Measurements from ENCODE around the gene RPL32. TPM values are rescaled to one million over a fixed set of nuclear protein-coding genes. Genes with fewer than 3 reads are reported as not detected.

RPL32 gene
- total and polyA plus RNA-seq, 9 donors: 1,975 to 7,414 (median 2,983) TPM

DNA sequence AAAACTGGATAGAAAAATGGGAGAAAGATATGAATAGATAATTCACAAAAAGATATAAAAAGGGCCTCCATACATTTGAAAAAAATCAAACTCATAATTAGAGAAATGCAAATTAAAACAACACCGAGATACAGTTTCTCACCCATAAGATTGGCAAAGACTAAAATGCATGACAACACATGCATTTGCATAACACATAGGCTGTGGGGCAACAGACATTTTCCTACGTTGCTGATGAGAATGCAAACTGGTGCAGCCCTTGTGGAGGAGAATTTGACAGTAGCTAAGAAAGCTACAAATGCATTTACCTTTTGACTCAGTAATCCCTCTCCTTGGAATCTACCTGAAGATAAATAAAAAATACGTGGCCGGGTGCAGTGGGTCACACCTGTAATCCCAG lies 56.3 kb downstream of the RPL32 start:
- Histone ChIP-seq H3K27ac (no peak overlapping the region), H3K36me3 (no peaks in the 10 kb centered on the region), H3K4me1 (ENCODE audit: insufficient read depth) (no peaks in the 10 kb centered on the region), H3K27me3 (no peaks in the 10 kb centered on the region), H3K4me3 (no peak overlapping the region), H3K9me3 (no peaks in the 10 kb centered on the region)
- WGBS, 3 donors: 80 to 85% (median 81%) methylated on average over 4 of the region's 4 CpGs
- DNase-seq: no peak
- intact Hi-C loops (cut with DNase I): no loop called here
- TF ChIP-seq, protein P1, sequence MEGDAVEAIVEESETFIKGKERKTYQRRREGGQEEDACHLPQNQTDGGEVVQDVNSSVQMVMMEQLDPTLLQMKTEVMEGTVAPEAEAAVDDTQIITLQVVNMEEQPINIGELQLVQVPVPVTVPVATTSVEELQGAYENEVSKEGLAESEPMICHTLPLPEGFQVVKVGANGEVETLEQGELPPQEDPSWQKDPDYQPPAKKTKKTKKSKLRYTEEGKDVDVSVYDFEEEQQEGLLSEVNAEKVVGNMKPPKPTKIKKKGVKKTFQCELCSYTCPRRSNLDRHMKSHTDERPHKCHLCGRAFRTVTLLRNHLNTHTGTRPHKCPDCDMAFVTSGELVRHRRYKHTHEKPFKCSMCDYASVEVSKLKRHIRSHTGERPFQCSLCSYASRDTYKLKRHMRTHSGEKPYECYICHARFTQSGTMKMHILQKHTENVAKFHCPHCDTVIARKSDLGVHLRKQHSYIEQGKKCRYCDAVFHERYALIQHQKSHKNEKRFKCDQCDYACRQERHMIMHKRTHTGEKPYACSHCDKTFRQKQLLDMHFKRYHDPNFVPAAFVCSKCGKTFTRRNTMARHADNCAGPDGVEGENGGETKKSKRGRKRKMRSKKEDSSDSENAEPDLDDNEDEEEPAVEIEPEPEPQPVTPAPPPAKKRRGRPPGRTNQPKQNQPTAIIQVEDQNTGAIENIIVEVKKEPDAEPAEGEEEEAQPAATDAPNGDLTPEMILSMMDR (IDR thresholded peaks at IDR 0.05): no peak
- TF ChIP-seq EP300 (IDR thresholded peaks at IDR 0.05) (no peak), POLR2A (IDR thresholded peaks at IDR 0.05) (no peak)

Small RNAs within 50 kb of the gene (small RNA-seq; reads per million reads assigned to genes)
- gene AC034198.1: not detected

Other genes starting within 250 kb of the RPL32 start
- 100 to 1,000 TPM in 2 of 7 donors, 10 to 100 TPM in 5; 75.0 to 106 (median 78.8) TPM for gene RAF1, start 177.4 kb downstream of the RPL32 start, total RNA-seq
- gene RAF1, start 177.4 kb downstream of the RPL32 start, polyA plus RNA-seq: 10 to 100 TPM; 62.1 to 82.1 TPM
- gene TMEM40, start 82.3 kb downstream of the RPL32 start, total RNA-seq: under 1 TPM in 1 of 7 donors, not detected in 6; 0.80 TPM
- gene TMEM40, start 82.3 kb downstream of the RPL32 start, polyA plus RNA-seq: under 1 TPM; 0.11 to 0.20 TPM
- 10 to 100 TPM; 11.4 to 25.1 (median 17.6) TPM for gene CAND2, start 44.9 kb downstream of the RPL32 start, total RNA-seq
- gene CAND2, start 44.9 kb downstream of the RPL32 start, polyA plus RNA-seq: 1 to 10 TPM; 3.5 to 6.3 TPM
- 10 to 100 TPM; 22.2 to 55.4 (median 46.0) TPM for gene IQSEC1, start 231.9 kb upstream of the RPL32 start, total RNA-seq
- 10 to 100 TPM; 20.9 to 27.3 TPM for gene IQSEC1, start 231.9 kb upstream of the RPL32 start, polyA plus RNA-seq